HG03469 (cell line): Measurements from ENCODE around the gene MFAP5.
"Not testable (repeated sequence)": the region's sequence is repeated elsewhere in the genome, so short reads cannot be mapped to it uniquely, and the experiment has no call there.

ENCODE experiments used
- ATAC-seq: cut with Tn5 transposase; IDR thresholded peaks from one replicate; pipeline ENCODE4 v1.9.1; 2021; ENCODE audit warnings: mild to moderate bottlenecking, moderate library complexity, moderate number of reproducible peaks; ENCODE audit not compliant: unreplicated experiment

The MFAP5 gene

DNA sequence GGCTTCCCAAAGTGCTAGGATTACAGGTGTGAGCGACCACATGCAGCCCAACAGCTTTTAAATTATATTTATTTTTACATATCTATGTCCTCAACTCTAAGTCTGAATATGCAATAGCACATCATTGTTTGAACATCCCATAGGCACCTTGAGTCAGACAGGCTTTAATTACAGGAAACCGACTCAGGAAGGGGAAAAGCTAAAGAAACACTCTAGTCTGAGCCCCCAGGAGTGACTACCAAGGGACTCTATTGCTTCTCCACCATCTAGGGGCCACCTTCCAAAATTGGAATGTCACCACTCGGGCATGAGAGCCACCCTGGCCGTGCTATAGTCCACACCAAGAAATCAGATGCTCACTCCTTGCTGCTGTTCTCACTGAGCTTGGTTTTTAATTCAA lies 14.0 kb upstream of the MFAP5 start:
- ATAC-seq = no peak

DNA sequence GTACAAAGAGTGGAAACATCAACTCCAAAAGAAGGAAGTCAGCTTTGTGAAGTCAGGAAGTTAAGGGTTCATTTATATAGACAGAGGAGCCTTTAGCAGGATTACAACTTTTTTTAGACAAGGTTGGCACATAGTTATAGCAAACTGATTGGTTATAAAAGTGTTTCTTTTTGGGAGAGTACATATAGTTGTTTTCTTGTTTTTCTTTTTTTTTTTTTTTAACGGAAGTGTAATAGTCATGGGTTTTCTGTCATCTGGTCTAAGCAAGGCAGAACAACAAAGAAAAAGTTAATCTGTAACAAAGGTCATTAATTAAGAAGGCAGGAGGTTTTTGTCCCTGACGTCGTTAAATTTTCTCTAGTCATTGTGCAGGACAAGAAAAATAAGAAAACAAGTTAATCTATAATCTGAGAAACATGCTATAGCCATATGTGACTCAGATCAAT lies 13.0 kb upstream of the MFAP5 start:
- ATAC-seq = no peak

DNA sequence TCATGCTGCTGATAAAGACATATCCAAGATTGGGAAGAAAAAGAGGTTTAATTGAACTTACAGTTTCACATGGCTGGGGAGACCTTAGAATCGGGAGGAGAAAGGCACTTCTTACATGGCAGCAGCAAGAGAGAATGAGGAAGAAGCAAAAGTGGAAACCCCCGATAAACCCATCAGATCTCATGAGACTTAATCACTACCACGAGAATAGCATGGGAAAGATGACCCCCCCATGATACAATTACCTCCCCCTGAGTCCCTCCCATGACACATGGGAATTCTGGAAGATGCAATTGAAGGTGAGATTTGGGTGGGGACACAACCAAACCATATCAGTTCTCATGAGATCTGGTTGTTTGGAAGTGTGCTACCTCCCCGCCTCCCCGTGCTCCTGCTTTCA lies 9.8 kb upstream of the MFAP5 start:
- no peak for ATAC-seq

DNA sequence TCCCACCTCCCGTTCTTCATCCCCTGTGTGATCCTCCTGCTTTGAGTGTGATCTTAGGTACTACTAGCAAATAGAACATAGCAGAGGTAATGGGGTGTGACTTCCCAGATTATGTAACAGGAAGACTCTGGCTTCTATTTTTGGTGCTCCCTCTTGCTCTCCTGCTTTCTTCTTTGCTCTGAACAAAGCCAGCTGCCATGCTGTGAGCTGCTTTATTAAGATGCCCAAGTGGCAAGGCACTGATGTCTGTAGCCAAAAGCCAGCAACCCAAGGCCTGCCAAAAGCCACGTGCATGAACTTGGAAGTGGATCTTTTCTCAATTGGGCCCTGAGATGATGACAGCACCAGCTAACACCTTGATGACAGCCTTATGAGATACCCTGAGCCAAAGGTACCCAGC lies 5.8 kb upstream of the MFAP5 start:
- ATAC-seq = no peak

DNA sequence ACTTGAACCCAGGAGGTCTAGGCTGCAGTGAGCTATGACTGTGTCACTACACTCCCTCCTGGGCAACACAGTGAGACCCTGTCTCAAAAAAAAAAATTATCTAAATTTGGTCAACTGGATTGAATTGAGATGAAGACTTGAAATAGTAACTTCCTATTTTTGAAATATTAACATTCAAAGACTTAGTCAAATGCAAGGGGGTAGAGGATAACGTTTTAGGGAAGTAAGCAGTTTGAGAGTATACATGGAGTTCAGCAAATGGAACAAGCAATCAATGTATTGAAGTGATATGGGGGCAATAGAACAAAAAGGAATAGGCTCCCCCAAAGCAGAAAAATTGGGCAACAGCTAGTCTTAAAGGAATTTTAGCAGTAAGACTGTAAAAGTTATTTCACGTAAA lies 4.6 kb upstream of the MFAP5 start:
- no peak for ATAC-seq

DNA sequence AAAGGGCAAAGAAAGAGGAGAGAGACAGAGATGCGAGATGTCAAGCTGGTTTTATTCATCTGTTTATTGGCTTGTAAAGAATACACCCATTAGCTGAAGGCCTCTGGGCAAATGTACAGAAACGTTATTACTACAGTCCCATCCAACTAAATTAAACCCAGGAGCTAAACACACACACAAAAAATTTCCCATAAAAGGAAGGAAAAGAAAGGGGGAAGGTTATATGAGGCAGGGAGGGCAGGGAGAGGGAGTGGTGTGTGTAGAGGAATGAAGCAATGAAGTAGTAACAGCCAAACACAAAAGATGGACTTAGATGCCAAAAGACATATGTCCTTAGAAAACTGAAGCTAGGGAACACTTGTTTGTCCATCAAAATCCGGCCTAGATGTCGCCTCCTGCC lies 3.1 kb upstream of the MFAP5 start:
- ATAC-seq = no peak

DNA sequence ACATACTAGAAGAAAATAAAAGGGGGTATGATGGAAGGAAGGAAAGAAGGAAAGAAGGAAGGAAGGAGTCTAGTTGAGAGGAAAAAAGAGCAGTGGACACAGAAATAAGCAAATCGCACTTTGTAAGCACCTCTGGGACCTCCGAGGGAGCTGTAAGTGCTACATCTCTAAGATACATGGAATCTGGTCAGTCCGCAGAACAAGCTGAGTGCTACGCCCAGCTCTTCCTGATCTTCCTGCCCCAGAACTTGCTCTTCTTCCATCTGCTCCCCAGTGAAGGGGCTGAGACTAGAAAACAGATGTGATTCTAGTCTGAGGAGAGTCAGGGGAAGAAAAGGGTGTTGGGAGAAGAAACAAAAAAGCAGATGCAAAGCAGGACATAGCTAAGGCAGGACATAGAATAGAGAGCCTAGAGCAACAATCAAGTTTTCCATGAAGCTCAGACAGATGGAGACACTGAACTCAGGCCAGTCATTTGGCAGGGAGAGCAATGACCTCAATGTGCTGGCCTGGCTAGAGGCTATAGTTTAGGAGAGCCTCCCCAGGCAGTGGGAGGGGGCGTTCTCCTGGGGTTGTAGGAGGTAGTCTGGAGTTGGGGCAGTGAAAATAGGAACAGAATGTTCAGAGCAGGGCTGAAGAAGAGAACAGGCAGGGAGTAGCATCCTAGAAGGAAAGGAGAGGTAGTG lies 1.7 kb upstream of the MFAP5 start:
- no peak for ATAC-seq

DNA sequence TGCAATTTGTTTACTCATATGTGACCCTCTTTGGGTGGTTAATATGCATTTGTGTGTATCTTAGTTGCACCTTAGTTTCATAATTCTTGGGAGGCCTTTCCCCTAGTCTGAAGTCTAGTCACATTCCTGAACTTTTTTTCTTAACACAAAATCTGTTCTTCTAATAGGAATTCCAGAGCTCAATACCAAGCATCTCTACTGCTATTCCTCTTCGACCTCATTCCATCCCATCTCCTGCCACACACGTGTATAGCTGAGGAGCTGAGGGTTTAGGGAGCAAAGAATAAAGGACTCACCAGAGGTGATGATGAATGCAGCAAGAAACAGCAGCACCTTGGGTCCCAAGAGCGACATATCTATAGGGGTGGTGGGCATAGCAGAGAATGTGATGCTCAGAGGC lies 875 bp downstream of the MFAP5 start:
- ATAC-seq = no peak

DNA sequence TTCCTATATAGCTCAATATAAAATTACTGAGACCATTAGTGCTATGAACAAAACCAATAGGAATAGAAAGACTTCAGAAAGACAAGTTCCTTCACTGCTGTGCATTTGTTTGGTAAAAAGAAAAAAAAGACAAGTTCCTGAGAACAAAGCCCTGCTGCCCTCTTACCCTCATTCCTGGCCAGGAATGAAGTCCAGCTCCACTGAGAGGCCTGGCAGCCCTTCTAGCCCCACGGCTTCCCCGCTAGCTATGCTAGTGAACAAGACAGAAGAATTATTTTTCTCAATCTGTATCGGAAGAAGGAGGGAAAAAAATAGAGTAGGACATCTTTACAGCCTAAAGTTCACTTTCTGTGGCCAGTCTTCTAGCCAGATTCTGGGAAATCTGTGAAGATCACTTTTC lies 1.6 kb downstream of the MFAP5 start:
- ATAC-seq = no peak

DNA sequence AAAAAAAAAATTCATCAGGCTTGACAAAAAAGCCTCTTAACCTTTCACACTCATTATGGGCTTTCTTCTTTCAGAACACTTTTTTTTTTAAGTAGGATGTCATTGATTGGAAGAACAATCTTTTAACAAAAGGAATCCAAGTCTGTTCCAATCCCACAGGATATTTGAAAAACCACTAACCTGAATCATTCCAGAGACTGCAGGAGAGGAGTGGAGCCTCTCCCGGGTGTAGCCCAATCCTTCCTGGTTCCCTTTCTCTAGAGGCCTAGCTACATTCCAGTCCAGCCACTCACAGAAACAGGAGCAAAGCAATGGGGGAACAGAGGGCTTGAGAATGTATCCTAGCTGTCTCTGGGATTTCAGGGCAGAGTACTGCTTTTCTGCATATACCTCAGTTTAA lies 4.3 kb downstream of the MFAP5 start:
- no peak for ATAC-seq

DNA sequence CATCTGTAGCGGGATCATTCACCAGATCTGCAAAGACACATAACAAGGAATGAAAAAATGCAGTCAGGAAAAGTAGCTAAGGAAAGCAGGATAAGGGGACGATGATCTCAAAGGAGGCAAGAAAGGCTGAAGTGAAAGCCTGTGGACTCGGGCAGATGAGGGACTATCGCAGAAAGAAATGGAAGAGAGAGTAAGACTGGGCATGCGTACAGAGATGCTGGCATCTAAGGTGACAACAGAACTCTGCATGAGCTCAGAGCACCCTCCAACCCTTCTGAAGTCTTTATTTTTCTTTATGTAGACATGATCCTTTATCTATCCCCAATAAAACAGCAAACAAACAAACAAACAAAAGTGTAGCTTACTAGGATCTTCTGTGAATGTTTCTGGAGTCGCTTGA lies 7.2 kb downstream of the MFAP5 start:
- ATAC-seq = no peak

DNA sequence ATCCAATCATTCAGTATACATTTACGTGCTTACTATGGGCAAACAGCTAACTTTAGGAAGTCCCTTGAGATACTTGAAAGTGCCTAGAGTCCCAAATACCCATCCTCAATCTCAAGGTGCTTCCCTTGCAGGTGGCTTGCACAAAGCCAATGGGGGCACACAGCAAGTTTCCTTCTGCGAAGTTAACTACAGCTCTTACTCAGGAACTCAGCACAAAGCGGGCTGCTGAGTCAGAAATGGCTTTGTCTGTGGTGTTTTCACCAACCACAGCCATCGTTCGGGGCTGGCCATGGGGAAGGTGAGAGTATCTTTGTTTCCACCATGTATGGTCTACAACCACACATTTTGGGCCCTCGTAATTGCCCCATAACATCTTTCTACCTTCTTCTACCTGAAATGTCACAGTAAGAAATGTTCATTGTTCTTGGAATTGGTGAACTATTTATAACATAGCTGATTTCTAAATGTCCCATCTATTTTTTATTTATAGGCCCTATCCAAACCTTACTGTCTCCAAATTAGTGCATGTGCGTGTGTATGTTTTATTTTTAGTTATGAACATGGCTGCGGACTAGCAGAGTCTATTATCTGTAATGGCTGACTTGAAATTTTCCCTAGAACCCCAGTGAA lies 13.9 kb downstream of the MFAP5 start:
- peak; percentile 62 for ATAC-seq

DNA sequence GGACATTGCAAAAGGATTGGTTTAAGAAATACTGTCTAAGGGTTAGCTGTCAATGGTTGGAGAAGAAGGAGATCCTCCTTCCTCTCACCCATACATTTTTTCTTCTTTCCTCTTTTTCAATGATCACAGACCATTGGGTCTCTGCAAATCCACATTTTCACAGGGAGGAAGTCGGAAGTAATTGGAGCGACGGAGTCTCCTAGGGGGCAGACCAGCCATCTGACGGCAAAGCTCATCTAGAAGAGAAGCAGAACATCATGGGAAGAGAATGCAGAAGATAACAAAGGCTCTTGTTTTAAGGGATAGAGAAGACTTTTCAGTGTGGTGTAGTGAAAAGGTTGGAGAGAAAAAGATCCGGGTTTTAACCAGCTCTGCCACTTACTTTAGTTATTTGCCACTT lies 14.7 kb downstream of the MFAP5 start:
- no peak for ATAC-seq

DNA sequence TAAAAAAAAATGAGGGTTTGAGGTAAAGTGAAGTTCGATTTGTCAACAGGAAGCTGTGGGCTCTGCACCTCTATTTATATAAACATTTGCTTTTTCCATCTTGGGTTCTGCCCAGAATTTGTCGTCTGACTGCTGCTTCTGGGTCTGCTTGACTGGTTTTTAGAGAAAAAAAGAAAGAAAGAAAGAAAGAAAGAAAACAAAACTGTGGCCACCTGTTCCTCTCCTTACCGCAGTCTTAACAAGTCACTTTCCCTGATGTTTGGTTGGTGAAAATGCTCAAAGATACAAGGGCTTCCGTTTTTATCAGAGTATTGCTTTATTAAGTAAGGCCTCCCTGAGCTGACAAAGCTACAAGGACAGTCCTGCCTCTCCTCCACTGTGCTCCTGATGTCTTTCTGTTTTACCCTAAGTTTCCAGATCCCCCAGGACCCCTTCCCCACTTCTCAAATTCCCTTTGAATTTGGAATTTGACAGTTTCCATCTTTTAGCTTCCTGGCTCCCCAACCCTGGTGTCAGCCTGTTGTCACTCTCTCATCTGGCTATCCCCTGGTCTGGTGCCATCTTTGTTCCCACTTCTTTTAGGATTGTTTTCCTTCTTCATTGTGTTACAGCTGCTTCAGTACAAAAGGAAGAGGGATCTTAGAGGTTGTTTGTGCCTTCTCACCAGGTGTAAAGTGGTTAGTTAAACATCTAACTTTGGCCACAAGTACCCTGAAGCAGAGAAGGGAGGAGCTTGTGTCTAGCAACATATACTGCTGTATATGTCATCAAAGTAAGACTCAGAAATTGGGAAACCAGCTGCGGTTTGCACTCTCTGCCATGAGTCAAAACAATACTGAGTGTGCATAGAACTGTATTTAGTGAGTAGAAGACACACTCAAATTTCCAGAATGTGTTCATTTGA lies 18.0 kb downstream of the MFAP5 start:
- ATAC-seq = peak; percentile 40

DNA sequence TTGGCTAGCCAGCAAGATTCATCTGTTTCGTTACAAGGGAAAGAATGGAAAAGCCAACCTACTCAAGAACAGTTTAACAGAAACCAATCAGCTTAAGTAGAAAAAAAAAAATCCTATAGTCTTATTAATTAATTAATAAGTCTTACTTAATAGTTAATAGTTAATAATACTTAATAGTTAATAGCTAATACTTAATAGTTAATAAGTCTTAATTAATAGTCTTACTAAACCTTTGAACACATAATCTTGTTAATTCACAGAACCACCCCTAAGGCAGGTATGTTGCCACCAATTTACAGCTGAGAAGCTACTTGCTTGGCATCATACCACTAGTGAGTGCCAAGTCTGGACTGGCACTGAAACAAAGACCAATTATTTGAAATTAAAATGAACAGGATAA lies 19.9 kb downstream of the MFAP5 start:
- no peak for ATAC-seq

DNA sequence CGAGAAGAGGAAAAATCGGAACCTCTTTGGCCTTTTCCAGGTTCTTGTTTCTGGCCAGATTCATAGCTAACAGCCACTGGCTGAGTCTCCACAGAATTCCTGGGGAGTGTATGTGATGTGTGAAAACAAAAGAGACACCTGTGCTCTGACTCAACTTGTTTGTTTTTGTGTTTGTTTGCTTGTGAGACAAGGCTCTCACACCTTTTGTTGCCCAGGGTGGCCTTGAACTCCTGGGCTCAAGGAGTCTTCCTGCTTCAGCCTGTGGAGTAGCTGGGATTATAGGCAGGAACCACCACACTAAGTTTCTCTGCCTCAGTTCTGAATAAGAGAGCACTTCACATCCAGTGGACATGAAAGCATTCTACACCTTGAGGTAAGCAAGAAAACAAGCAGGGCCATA lies 22.7 kb downstream of the MFAP5 start:
- no peak for ATAC-seq

DNA sequence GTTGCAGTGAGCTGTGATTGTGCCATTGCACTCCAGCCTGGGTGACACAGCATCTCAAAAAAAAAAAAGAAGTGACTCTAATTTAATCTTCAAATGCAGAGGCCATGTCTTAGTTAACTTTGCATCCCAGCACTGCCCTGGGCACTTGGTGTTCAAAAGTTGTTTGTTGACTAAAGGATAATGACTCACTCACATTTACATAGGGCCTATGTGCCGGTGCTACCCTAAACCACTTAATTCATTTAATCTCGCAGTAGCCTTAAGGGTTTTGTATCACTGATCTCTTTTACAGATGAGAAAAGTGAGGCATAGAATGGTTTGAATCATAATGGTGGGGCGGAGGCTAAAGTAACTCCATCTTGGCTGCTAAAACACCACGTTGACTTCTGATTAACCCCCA lies 23.7 kb downstream of the MFAP5 start:
- ATAC-seq = no peak

DNA sequence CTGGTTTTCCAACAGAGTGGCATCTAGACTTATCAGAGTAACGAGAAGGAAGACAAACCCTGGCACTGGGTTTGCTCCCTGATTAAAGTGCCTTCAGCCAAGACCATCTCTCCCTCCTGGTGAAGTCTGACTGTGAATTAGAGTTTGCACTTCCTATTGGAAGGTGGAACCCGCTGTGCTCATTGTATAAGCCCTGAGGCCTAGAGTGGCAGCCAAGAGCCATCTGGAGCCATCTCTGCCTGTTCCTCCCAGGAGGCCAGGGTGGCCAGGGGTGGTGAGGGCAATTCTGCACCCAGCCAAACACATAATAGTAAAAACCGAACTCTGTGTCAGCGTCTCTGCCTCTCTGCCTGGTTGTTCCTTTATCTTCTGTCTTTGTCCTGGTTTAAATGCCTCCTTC lies 25.0 kb downstream of the MFAP5 start:
- ATAC-seq = no peak

DNA sequence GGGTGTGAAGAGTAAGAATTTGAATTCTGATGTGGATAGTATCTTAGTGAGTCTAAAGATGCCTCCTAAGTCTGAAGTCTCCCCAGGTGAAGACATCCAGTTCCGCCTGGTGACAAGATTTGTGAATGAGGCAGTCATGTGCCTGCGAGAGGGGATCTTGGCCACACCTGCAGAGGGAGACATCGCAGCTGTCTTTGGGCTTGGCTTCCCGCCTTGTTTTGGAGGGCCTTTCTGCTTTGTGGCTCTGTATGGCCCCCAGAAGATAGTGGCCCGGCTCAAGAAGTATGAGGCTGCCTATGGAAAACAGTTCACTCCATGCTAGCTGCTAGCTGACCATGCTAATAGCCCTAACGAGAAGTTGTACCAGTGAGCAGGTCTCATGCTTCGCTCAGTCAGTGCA lies 25.4 kb downstream of the MFAP5 start:
- no peak for ATAC-seq

DNA sequence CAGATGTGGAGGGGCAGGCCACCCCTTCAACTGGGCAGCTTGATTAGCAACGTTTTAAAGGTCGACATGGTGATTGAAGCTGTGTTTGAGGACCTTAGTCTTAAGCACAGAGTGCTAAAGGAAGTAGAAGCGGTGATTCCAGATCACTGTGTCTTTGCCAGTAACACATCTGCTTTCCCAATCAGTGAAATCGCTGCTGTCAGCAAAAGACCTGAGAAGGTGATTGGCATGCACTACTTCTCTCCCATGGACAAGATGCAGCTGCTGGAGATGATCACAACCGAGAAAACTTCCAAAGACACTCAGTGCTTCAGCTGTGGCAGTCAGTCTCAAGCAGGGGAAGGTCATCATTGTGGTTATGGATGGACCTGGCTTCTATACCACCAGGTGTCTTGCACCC lies 26.0 kb downstream of the MFAP5 start:
- ATAC-seq = no peak

DNA sequence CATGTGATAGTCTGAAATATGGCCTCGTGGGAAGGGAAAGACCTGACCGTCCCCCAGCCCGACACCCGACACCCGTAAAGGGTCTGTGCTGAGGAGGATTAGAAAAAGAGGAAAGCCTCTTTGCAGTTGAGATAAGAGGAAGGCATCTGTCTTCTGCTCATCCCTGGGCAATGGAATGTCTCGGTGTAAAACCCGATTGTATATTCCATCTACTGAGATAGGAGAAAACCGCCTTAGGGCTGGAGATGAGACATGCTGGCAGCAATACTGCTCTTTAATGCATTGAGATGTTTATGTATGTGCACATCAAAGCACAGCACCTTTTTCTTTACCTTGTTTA lies 26.6 kb downstream of the MFAP5 start:
- ATAC-seq = not testable (repeated sequence)
